Measurements from ENCODE around the gene ADAM22.

ADAM22 gene

DNA sequence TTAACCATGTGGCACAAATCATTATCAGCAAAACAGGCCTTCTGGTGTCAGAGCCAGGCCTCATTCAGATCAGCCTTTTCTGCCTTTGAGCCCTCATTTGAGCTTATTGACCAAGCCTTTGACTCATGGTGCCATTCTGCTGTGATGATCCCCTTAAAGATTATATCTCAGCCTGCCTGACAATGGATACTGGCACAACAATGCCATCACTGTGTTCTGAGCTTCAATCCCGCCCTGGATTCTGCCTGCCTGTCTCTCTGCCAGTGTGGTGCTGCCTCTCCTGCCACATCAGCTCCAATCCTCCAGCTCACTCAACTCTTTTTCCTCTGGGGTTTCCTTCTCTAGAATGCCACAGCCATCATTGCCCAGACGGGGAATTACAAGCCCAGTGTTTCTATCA lies 233.2 kb downstream of the ADAM22 start:
- Histone ChIP-seq H3K27me3 (no peaks in the 10 kb centered on the region), H3K27ac (no peak overlapping the region), H3K4me1 (ENCODE audit: control insufficient read depth in 1 of 2, insufficient read depth in 1 of 2, low read depth in 1 of 2, low read length in 1 of 2) (peaks cover 0 to 3% of the 10 kb centered on the region in 2 experiments), H3K9me3 (no peaks in the 10 kb centered on the region), H3K36me3 (no peaks in the 10 kb centered on the region), H3K4me3 (ENCODE audit: low read depth in 1 of 2, low read length in 1 of 2) (no peak overlapping the region)
- TF ChIP-seq, protein P1, sequence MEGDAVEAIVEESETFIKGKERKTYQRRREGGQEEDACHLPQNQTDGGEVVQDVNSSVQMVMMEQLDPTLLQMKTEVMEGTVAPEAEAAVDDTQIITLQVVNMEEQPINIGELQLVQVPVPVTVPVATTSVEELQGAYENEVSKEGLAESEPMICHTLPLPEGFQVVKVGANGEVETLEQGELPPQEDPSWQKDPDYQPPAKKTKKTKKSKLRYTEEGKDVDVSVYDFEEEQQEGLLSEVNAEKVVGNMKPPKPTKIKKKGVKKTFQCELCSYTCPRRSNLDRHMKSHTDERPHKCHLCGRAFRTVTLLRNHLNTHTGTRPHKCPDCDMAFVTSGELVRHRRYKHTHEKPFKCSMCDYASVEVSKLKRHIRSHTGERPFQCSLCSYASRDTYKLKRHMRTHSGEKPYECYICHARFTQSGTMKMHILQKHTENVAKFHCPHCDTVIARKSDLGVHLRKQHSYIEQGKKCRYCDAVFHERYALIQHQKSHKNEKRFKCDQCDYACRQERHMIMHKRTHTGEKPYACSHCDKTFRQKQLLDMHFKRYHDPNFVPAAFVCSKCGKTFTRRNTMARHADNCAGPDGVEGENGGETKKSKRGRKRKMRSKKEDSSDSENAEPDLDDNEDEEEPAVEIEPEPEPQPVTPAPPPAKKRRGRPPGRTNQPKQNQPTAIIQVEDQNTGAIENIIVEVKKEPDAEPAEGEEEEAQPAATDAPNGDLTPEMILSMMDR (IDR thresholded peaks at IDR 0.05): no peak

DNA sequence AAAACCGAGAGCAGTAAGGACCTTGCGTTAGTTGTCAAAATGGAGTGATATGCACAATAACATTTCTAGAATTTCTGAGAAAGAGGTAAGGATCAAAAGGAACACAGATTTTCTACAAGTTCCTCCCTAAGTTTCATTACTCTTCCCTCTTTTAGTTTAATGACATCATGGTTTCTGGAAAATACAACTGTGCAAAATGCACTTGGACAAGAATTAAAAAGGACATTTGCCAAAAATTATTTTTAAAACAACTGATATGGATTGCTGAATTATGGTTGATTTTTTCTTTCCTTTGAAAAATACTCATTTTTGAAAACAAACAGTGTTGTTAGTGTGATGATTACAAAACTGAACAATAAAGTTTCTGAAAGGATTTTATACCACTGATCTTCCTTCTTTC lies 233.7 kb downstream of the ADAM22 start:
- no peaks in the 10 kb centered on the region for H3K27me3 ChIP-seq
- no peaks in the 10 kb centered on the region for H3K36me3 ChIP-seq
- TF ChIP-seq, protein P1 (IDR thresholded peaks at IDR 0.05): no peak
- H3K9me3 ChIP-seq: no peaks in the 10 kb centered on the region
- peaks cover 0 to 3% of the 10 kb centered on the region in 2 experiments for H3K4me1 ChIP-seq (ENCODE audit: control insufficient read depth in 1 of 2, insufficient read depth in 1 of 2, low read depth in 1 of 2, low read length in 1 of 2)
- H3K4me3 ChIP-seq (ENCODE audit: low read depth in 1 of 2, low read length in 1 of 2): no peak overlapping the region
- H3K27ac ChIP-seq: no peak overlapping the region

DNA sequence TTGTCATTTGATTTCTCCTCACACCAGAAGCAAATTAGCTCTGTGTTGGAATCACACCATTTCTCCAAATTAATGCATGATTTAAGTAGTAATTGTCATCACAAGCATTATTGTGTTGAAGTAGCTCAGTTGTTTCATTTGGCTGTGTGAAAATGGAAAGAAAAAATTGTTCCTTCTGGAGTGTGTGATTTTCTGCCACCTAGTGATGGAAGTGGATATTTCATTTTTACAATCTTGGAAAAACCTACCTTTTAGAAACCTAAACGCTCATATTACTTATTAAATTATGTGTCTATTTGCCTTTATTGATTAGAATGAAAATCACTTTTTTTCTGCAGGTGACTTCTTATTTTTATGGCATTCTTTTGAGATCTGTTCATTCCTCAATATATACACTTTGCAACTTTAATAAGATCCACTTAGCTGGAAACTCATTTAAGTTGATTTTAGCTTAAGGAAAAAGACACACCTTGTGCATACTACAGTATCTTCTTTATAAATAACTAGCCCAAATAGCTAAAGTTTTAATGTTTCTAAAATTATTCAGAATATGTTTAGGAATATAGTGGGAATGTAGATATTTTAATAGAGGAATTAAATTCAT lies 235.8 kb downstream of the ADAM22 start:
- Histone ChIP-seq H3K4me1 (ENCODE audit: control insufficient read depth in 1 of 2, insufficient read depth in 1 of 2, low read depth in 1 of 2, low read length in 1 of 2) (peaks cover 0 to 3% of the 10 kb centered on the region in 2 experiments), H3K36me3 (no peaks in the 10 kb centered on the region), H3K27ac (no peak overlapping the region), H3K4me3 (ENCODE audit: low read depth in 1 of 2, low read length in 1 of 2) (no peak overlapping the region), H3K27me3 (no peaks in the 10 kb centered on the region), H3K9me3 (no peaks in the 10 kb centered on the region)
- TF ChIP-seq, protein P1 (IDR thresholded peaks at IDR 0.05): no peak

DNA sequence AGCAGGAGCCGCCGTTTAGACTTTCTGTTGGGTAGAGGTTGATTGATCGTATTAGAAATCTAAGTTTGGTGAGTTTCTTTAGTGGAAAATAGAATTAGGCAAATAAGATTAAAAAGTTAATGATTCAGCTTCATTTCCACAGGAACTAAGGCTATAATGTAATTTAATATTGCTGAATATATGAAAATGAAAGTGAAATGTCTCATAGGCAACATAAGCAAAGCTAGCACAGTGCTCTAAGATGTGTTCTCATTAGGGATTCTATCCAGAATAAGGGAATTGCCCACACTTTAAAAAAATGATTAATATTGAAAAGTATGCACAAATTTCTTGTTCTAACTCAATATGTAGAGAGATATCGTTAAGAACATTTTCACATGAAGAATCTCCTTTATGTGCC lies 238.8 kb downstream of the ADAM22 start:
- H3K4me3 ChIP-seq (ENCODE audit: low read depth in 1 of 2, low read length in 1 of 2): no peak overlapping the region
- H3K27me3 ChIP-seq: no peaks in the 10 kb centered on the region
- H3K36me3 ChIP-seq: no peaks in the 10 kb centered on the region
- no peaks in the 10 kb centered on the region for H3K4me1 ChIP-seq (ENCODE audit: control insufficient read depth in 1 of 2, insufficient read depth in 1 of 2, low read depth in 1 of 2, low read length in 1 of 2)
- no peak overlapping the region for H3K27ac ChIP-seq
- H3K9me3 ChIP-seq: no peaks in the 10 kb centered on the region
- TF ChIP-seq, protein P1 (IDR thresholded peaks at IDR 0.05): no peak

DNA sequence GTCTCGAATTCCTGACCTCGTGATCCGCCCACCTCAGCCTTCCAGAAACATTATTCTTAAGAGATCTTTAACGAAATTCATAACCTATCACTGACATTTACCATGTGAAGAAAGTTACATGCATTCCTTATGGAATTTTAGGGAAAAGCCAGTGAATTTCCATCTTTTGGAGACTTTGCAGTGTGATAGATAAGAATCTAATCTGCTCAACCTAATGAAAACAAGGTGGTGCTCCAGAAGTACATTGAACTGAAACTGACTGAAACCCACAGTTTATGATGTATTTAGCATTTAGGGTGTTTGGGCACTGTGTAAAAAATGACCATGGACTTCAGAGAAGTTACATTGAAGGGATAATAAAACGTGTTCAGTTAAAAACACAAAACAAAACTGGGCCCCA lies 242.1 kb downstream of the ADAM22 start:
- Histone ChIP-seq H3K36me3 (no peaks in the 10 kb centered on the region), H3K9me3 (no peaks in the 10 kb centered on the region), H3K27me3 (no peaks in the 10 kb centered on the region), H3K4me1 (ENCODE audit: control insufficient read depth in 1 of 2, insufficient read depth in 1 of 2, low read depth in 1 of 2, low read length in 1 of 2) (no peaks in the 10 kb centered on the region), H3K4me3 (ENCODE audit: low read depth in 1 of 2, low read length in 1 of 2) (no peak overlapping the region), H3K27ac (no peak overlapping the region)
- TF ChIP-seq, protein P1 (IDR thresholded peaks at IDR 0.05): no peak

Measured in neutrophil (primary cell).